A549 (cell line): ENCODE results near the gene TRIO. TPM values are rescaled to one million over a fixed set of nuclear protein-coding genes. Genes with fewer than 3 reads are reported as not detected.

Experiments
- ATAC-seq, 2 experiments: fragments of 200-7000 bp in 1 of 2; fragments of >200 bp in 1 of 2; cut with Nextera tagmentation in 1 of 2; cut with Tn5 transposase in 1 of 2; 3 replicates each; pipeline versions ENCODE4 v1.8.0 to v1.9.1; 2018 to 2020; ENCODE audit warnings: mild to moderate bottlenecking in 1 of 2, moderate library complexity in 1 of 2
- CTCF ChIA-PET: fragments of 300-600 bp; sonication (Branson Sonifier 250); formaldehyde crosslinking; extraction: SDS; loops from one replicate; lab custom pipeline; 2021; ENCODE audit warnings: antibody characterized with exemption, inconsistent platforms; lab: Yijun Ruan, JAX
- POLR2A ChIA-PET: fragments of 350-600 bp; formaldehyde crosslinking; extraction: SDS; loops from one replicate; lab custom pipeline; 2021; ENCODE audit warnings: antibody characterized with exemption, inconsistent platforms; lab: Yijun Ruan, JAX
- DNase-seq, 2 experiments: peaks; one replicate each; pipeline versions ENCODE4 v3.0.0 to v3.0.0-alpha.2; 2011 to 2016; ENCODE audit warnings: low read depth in 1 of 2, low spot score in 1 of 2
- FAIRE-seq: peaks from 2 replicates; lab custom pipeline; 2011; peaks lifted over from hg19 to GRCh38; lab: Jason Lieb, UNC
- H3K27ac ChIP-seq, 2 experiments: fragments of >200 bp; sonication (Bioruptor Twin); formaldehyde crosslinking; 3 replicates each; pipeline ENCODE4 v1.5.1; 2016 to 2017
- H3K4me1 ChIP-seq: fragments of >200 bp; sonication (Bioruptor Twin); formaldehyde crosslinking; 3 replicates; pipeline ENCODE4 v1.6.1; 2016
- H3K4me2 ChIP-seq: fragments of >200 bp; sonication (Bioruptor Twin); formaldehyde crosslinking; 3 replicates; pipeline ENCODE4 v1.6.1; 2016
- H3K4me3 ChIP-seq: fragments of >200 bp; sonication (Bioruptor Twin); formaldehyde crosslinking; 3 replicates; pipeline ENCODE4 v1.5.1; 2016
- H3K9me3 ChIP-seq: fragments of >200 bp; sonication (Bioruptor Twin); formaldehyde crosslinking; 3 replicates; pipeline ENCODE4 v1.6.1; 2016
- CBX8 ChIP-seq: fragments of 200-600 bp; sonication (generic); IDR thresholded peaks from 2 replicates; pipeline ENCODE4 v1.6.1; 2016
- CEBPB ChIP-seq, 2 experiments: fragments of >200 bp in 1 of 2; sonication (Bioruptor Twin) in 1 of 2; formaldehyde crosslinking in 1 of 2; IDR thresholded peaks; 2 replicates each; pipeline ENCODE4 v1.6.1; 2012 to 2016
- EHF ChIP-seq: fragments of 250-450 bp; sonication (Bioruptor Pico); IDR thresholded peaks from 2 replicates; pipeline ENCODE4 v1.5.0; 2020; ENCODE audit warnings: mild to moderate bottlenecking
- EHMT2 ChIP-seq: fragments of 200-600 bp; sonication (generic); IDR thresholded peaks from 2 replicates; pipeline ENCODE4 v1.6.1; 2016; ENCODE audit warnings: antibody characterized with exemption, low read depth, mild to moderate bottlenecking, moderate library complexity
- EP300 ChIP-seq, 2 experiments: fragments of >200 bp; sonication (Bioruptor Twin); formaldehyde crosslinking; IDR thresholded peaks; 2 replicates in 1 of 2; 3 replicates in 1 of 2; pipeline ENCODE4 v1.6.1; 2016 to 2017
- FOSB ChIP-seq: fragments of 250-450 bp; sonication (Bioruptor Pico); IDR thresholded peaks from 2 replicates; pipeline ENCODE4 v1.5.0; 2020; ENCODE audit warnings: mild to moderate bottlenecking, moderate library complexity
- GATA3 ChIP-seq: IDR thresholded peaks from 2 replicates; pipeline ENCODE4 v1.6.1; 2012; ENCODE audit warnings: borderline replicate concordance
- HOXB13 ChIP-seq: fragments of 250-450 bp; sonication (Bioruptor Pico); IDR thresholded peaks from 2 replicates; pipeline ENCODE4 v1.5.0; 2020; ENCODE audit warnings: low read depth, mild to moderate bottlenecking, moderate library complexity
- HOXB5 ChIP-seq: fragments of 250-450 bp; sonication (Bioruptor Pico); IDR thresholded peaks from 2 replicates; pipeline ENCODE4 v1.5.0; 2020; ENCODE audit warnings: mild to moderate bottlenecking, moderate library complexity
- KDM1A ChIP-seq: fragments of 200-600 bp; sonication (generic); IDR thresholded peaks from 2 replicates; pipeline ENCODE4 v1.6.1; 2016; ENCODE audit warnings: low read depth, mild to moderate bottlenecking
- KDM5A ChIP-seq: fragments of 200-600 bp; sonication (generic); IDR thresholded peaks from 2 replicates; pipeline ENCODE4 v1.6.1; 2016; ENCODE audit warnings: antibody characterized with exemption, mild to moderate bottlenecking
- MAZ ChIP-seq: fragments of 150-350 bp; IDR thresholded peaks from 2 replicates; pipeline ENCODE4 v1.6.1; 2014; ENCODE audit warnings: antibody characterized with exemption, low read depth, low read length, borderline replicate concordance
- MYC ChIP-seq: IDR thresholded peaks from 2 replicates; pipeline ENCODE4 v1.6.1; 2012; ENCODE audit warnings: mild to moderate bottlenecking, inconsistent platforms, low read length, improper control_type of control experiment, borderline replicate concordance
- POLR2AphosphoS2 ChIP-seq: conservative IDR thresholded peaks from 2 replicates; pipeline ENCODE4 v1.6.1; 2012; ENCODE audit warnings: low read length, improper control_type of control experiment, inconsistent platforms
- RAD21 ChIP-seq, 2 experiments: fragments of >200 bp in 1 of 2; sonication (Bioruptor Twin) in 1 of 2; formaldehyde crosslinking in 1 of 2; IDR thresholded peaks in 1 of 2; conservative IDR thresholded peaks in 1 of 2; 2 replicates in 1 of 2; 3 replicates in 1 of 2; pipeline ENCODE4 v1.6.1; 2012 to 2018; ENCODE audit warnings: inconsistent platforms in 1 of 2
- RARB ChIP-seq: fragments of 250-450 bp; sonication (Bioruptor Pico); IDR thresholded peaks from 2 replicates; pipeline ENCODE4 v1.8.0; 2021; ENCODE audit warnings: mild to moderate bottlenecking, moderate library complexity
- RCOR1 ChIP-seq: fragments of 150-350 bp; IDR thresholded peaks from 2 replicates; pipeline ENCODE4 v1.6.1; 2014; ENCODE audit warnings: antibody characterized with exemption, low read length, low read depth
- RNF2 ChIP-seq: fragments of 200-600 bp; sonication (generic); IDR thresholded peaks from 2 replicates; pipeline ENCODE4 v1.6.1; 2016; ENCODE audit warnings: low read depth, mild to moderate bottlenecking, antibody characterized with exemption, moderate library complexity, borderline replicate concordance
- ZC3H11A ChIP-seq: fragments of 450-650 bp; IDR thresholded peaks from 2 replicates; pipeline ENCODE4 v1.6.1; 2014; ENCODE audit warnings: antibody characterized with exemption, mild to moderate bottlenecking
- WGBS: methylation state at CpG from one replicate; pipeline ENCODE4 v1.1.6; 2017; ENCODE audit errors: missing lambda C conversion rate; 5-methylcytosine and 5-hydroxymethylcytosine counted together
- polyA plus RNA-seq, 4 experiments: library from polyadenylated mRNA; depleted of rRNA in 3 of 4; stranded (reverse); fragments of >200 nt; fragmentation: RNase III in 1 of 4; extraction: RNeasy Plus Mini Kit Qiagen cat#74134 plus additional on column Dnase treatment in 1 of 4; gene quantifications; 2 replicates in 3 of 4; 3 replicates in 1 of 4; pipeline ENCODE4 v1.2.3, GENCODE V29; 2011 to 2017
- TF ChIP-seq, protein P1 (sequence below): fragments of >200 bp; sonication (Bioruptor Twin); formaldehyde crosslinking; IDR thresholded peaks from 3 replicates; pipeline ENCODE4 v1.5.1; 2016
- TF ChIP-seq, protein P2 (sequence below): fragments of 450-650 bp; IDR thresholded peaks from 2 replicates; pipeline ENCODE4 v1.6.1; 2014; ENCODE audit warnings: antibody characterized with exemption
- TF ChIP-seq, protein P3 (sequence below): fragments of 250-450 bp; sonication (Bioruptor Pico); IDR thresholded peaks from 2 replicates; pipeline ENCODE4 v1.5.0; 2021; ENCODE audit warnings: mild to moderate bottlenecking, moderate library complexity, borderline replicate concordance
- TF ChIP-seq, protein P4 (sequence below): fragments of 250-450 bp; sonication (Bioruptor Pico); IDR thresholded peaks from 2 replicates; pipeline ENCODE4 v1.5.0; 2020; ENCODE audit warnings: low read depth, mild to moderate bottlenecking, moderate library complexity

The TRIO gene
- polyA plus RNA-seq, 2 of the 4 experiments (the other 2 are of a cell fraction): 47.5 to 79.0 TPM

DNA sequence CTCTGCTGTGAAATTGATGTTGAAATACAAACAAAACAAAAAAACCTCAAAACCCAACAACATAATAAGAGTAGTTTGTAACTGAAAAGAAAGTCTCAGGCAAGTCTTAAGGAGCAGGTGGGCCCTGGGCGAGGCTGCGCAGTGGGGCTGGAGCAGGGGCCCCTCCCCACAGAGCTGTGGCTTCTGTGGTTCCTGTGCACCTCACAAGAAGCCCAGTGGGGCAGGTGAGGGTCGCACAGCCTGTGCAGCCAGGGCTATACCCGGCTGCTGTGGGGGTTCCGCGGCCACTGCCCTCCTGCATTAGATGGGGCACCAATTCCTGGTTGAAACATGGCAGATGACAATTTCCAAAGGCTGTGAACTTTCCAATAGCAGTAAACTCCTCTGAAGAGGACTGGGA, 75.3 kb downstream of the TRIO start:
- H3K27ac ChIP-seq: peak overlapping the region; percentile 12 to 71; a peak in 3 of 6 replicates
- POLR2A ChIA-PET: no interaction called here
- ATAC-seq: peak; percentile 40 to 47; a peak in 4 of 6 replicates
- TF ChIP-seq CBX8 (no peak), POLR2AphosphoS2 (no peak)
- TF ChIP-seq, all 56 proteins: peak for 0
- peak overlapping the region; percentile 54 for H3K4me2 ChIP-seq
- WGBS: 75% methylated on average over 5 of the region's 6 CpGs
- H3K9me3 ChIP-seq: no peaks in the 10 kb centered on the region
- no peak overlapping the region for H3K4me3 ChIP-seq
- peaks cover 64% of the 10 kb centered on the region for H3K4me1 ChIP-seq
- FAIRE-seq (no peak), DNase-seq (no peak)
- CTCF ChIA-PET: no interaction called here

DNA sequence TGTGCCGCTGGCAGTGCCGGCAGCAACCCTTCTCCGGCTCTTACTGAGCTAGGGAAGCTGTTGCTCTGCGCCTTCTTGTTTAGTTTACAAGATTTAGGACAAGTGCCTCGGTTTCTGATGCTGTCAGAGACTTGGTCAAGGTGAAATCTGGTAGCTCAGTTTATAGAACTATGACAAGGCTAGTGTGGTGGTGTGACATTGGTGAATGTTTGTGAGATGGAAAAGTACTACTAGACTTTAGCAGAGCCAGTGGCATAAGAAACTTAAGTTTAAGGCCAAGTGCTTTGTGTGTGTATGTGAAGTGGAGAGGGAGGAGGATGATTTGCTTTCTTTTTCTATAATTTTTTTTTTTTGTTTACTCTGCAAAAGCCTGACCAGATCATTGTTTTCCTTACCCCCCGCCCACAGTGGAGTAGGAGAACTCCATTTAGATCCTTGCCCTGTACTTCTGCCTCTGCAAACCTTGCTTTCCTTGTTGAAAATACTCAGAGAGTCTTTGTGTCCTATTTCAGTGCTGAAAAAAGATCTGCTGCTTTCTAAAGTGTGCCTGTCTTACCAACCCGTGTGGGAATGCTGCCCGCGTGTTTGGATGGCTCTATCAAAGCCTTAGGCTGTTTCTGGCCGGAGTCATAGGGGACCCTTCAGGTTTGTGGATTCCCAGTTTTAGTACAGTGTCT, 75.9 kb downstream of the TRIO start:
- H3K27ac ChIP-seq: peak overlapping the region; percentile 12 to 71; a peak in 3 of 6 replicates
- TF ChIP-seq, protein P1, sequence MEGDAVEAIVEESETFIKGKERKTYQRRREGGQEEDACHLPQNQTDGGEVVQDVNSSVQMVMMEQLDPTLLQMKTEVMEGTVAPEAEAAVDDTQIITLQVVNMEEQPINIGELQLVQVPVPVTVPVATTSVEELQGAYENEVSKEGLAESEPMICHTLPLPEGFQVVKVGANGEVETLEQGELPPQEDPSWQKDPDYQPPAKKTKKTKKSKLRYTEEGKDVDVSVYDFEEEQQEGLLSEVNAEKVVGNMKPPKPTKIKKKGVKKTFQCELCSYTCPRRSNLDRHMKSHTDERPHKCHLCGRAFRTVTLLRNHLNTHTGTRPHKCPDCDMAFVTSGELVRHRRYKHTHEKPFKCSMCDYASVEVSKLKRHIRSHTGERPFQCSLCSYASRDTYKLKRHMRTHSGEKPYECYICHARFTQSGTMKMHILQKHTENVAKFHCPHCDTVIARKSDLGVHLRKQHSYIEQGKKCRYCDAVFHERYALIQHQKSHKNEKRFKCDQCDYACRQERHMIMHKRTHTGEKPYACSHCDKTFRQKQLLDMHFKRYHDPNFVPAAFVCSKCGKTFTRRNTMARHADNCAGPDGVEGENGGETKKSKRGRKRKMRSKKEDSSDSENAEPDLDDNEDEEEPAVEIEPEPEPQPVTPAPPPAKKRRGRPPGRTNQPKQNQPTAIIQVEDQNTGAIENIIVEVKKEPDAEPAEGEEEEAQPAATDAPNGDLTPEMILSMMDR: no peak
- TF ChIP-seq, protein P2, sequence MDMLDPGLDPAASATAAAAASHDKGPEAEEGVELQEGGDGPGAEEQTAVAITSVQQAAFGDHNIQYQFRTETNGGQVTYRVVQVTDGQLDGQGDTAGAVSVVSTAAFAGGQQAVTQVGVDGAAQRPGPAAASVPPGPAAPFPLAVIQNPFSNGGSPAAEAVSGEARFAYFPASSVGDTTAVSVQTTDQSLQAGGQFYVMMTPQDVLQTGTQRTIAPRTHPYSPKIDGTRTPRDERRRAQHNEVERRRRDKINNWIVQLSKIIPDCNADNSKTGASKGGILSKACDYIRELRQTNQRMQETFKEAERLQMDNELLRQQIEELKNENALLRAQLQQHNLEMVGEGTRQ: no peak
- TF ChIP-seq, protein P3, sequence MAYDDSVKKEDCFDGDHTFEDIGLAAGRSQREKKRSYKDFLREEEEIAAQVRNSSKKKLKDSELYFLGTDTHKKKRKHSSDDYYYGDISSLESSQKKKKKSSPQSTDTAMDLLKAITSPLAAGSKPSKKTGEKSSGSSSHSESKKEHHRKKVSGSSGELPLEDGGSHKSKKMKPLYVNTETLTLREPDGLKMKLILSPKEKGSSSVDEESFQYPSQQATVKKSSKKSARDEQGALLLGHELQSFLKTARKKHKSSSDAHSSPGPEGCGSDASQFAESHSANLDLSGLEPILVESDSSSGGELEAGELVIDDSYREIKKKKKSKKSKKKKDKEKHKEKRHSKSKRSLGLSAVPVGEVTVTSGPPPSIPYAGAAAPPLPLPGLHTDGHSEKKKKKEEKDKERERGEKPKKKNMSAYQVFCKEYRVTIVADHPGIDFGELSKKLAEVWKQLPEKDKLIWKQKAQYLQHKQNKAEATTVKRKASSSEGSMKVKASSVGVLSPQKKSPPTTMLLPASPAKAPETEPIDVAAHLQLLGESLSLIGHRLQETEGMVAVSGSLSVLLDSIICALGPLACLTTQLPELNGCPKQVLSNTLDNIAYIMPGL (CRISPR knock-in tag): no peak
- TF ChIP-seq ZC3H11A (no peak), RNF2 (no peak)
- no peaks in the 10 kb centered on the region for H3K9me3 ChIP-seq
- 75% methylated on average over 10 of the region's 10 CpGs for WGBS
- CTCF ChIA-PET: no interaction called here
- peak overlapping the region; percentile 54 for H3K4me2 ChIP-seq
- DNase-seq (no peak), FAIRE-seq (no peak), ATAC-seq (peak; percentile 28 to 40; a peak in 5 of 6 replicates)
- no peak overlapping the region for H3K4me3 ChIP-seq
- POLR2A ChIA-PET: no interaction called here
- H3K4me1 ChIP-seq: peaks cover 59% of the 10 kb centered on the region

DNA sequence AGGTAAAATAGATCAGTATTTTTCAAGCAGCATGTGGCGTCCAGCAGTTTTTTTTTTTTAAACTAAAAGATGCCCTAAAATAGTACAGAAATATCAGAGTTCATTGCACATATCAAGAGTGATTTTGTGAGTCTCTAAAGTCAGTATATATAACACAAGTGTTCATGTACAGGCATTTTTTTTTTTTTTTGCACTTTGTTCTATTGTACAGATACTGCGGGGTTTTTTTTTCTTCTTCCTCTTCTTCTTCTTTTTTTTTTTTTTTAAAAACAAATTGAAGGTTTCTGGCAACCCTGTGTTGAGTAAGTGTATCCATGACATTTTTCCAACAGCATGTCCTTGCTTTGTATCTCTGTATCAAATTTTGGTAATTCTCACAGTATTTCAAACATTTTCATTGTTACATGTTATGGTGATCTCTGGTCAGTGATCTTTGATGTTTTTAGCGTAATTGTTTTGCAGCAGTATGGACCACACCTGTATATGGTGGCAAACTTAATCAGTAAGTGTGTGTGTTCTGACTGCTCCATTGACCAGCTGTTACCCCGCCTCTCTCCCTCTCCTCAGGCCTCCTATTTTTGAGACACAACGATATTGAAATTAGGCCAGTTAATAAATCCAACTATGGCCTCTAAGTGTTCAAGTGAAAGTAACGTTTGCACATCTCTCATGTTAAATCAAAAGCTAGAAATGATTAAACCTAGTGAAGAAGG, 76.8 kb downstream of the TRIO start:
- Histone ChIP-seq H3K4me3 (no peak overlapping the region), H3K4me2 (peak overlapping the region; percentile 54; the same call in 2 of the 3 replicates), H3K9me3 (no peaks in the 10 kb centered on the region), H3K4me1 (peaks cover 52% of the 10 kb centered on the region), H3K27ac (peak overlapping the region in 1 of 2 experiments; percentile 20; a peak in 2 of 6 replicates)
- no peak for TF ChIP-seq KDM1A
- no peak for TF ChIP-seq EHMT2
- TF ChIP-seq EP300 (IDR thresholded peaks at IDR 0.05): no peak
- no peak for TF ChIP-seq HOXB13
- no peak for TF ChIP-seq RCOR1
- TF ChIP-seq CEBPB (IDR thresholded peaks at IDR 0.05): no peak
- no peak for TF ChIP-seq MAZ
- TF ChIP-seq EHF (CRISPR knock-in tag): no peak
- no peak for TF ChIP-seq HOXB5 (CRISPR knock-in tag)
- no peak for TF ChIP-seq MYC
- TF ChIP-seq KDM5A: no peak
- TF ChIP-seq, protein P4, sequence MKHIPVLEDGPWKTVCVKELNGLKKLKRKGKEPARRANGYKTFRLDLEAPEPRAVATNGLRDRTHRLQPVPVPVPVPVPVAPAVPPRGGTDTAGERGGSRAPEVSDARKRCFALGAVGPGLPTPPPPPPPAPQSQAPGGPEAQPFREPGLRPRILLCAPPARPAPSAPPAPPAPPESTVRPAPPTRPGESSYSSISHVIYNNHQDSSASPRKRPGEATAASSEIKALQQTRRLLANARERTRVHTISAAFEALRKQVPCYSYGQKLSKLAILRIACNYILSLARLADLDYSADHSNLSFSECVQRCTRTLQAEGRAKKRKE (CRISPR knock-in tag): no peak
- no peak for TF ChIP-seq ZC3H11A
- no peak for TF ChIP-seq RAD21 (conservative IDR thresholded peaks at IDR 0.05 in 1 of 2, IDR thresholded peaks at IDR 0.05 in 1 of 2)
- no peak for TF ChIP-seq RARB (CRISPR knock-in tag)
- no peak for TF ChIP-seq GATA3
- no peak for TF ChIP-seq FOSB
- DNase-seq: no peak
- FAIRE-seq: no peak
- WGBS: 82% methylated on average over 6 of the region's 6 CpGs
- ATAC-seq: no peak
- CTCF ChIA-PET: interaction anchor here (1.4 to 1.5 kb wide), 2 partner anchors 13 to 181 kb away, joined by 3 to 6 read pairs; no protein-coding TSS in a partner anchor
- POLR2A ChIA-PET: no interaction called here
